Measurements from ENCODE around the gene VARS2. TPM values are rescaled to one million over a fixed set of nuclear protein-coding genes. Genes with fewer than 3 reads are reported as not detected.

Gene VARS2
- total and polyA plus RNA-seq, 9 of the 15 experiments (the other 6 are each of a cell fraction or from before 2014, with no cell fraction given), result 1.6 to 53.6 (median 29.9) TPM

GRCh38 chr6:30883685-30884520 is 30.1 kb upstream of the VARS2 start, which contains the start of gene DDR1:
Gene DDR1, plus strand, starts transcription at chr6:30884519. Its CDS starts 4,211 bp downstream, at chr6:30888730.
- in situ Hi-C loops (cut with MboI) (no loop called here), intact Hi-C loops (cut with micrococcal nuclease) (no loop called here)
- H4K20me1 ChIP-seq (replicated peaks; ENCODE audit: control insufficient read depth, insufficient read depth, low read length), result peaks cover 9% of the 10 kb centered on the region; the same call in 1 of the 2 replicates
- peaks cover 3% of the 10 kb centered on the region for H3K9me1 ChIP-seq (ENCODE audit: control insufficient read depth, insufficient read depth, low read length)
- peak within 1 kb of the TSS; percentile 96 for H3K4me2 ChIP-seq (ENCODE audit: insufficient read depth, low read length)
- H3K9me3 ChIP-seq (replicated peaks; ENCODE audit: control insufficient read depth, insufficient read depth, low read depth, low read length), result no peaks in the 10 kb centered on the region
- DNase-seq (ENCODE audit: extremely low read depth in 1 of 4, low spot score in 3 of 4) (peak; percentile 93 to 95 (median 94)), ATAC-seq (peak; percentile 81), FAIRE-seq (no peak)
- BruUV-seq (replicated peaks), result no TSS peak
- POLR2A ChIA-PET, result interaction anchor here (0.5 to 2.4 kb wide), 11 partner anchors 8 to 150 kb away, joined by 3 to 15 read pairs (median 4); partner anchors contain the start of gene FLOT1
- H2AFZ ChIP-seq (ENCODE audit: low read depth, low read length), result peak within 1 kb of the TSS; percentile 82
- H3K4me3 ChIP-seq, result peak within 1 kb of the TSS; percentile 54
- H3K27me3 ChIP-seq (ENCODE audit: control insufficient read depth in 2 of 2, insufficient read depth in 2 of 2, low read length in 2 of 2), result no peaks in the 10 kb centered on the region
- CTCF ChIA-PET (ENCODE audit: low intra/inter-chr PET ratio), result interaction anchor here (0.6 to 1.9 kb wide), 2 partner anchors 25 to 56 kb away, joined by 3 to 6 read pairs; no protein-coding TSS in a partner anchor
- 11% methylated on average over 20 of the region's 62 CpGs for WGBS (ENCODE audit: insufficient coverage, low coverage, missing lambda C conversion rate)
- peaks cover 43% of the 10 kb centered on the region for H3K79me2 ChIP-seq (ENCODE audit: control insufficient read depth, insufficient read depth, low read length)
- peaks cover 64 to 76% of the 10 kb centered on the region in 2 experiments for H3K4me1 ChIP-seq (replicated peaks in 1 of 2; ENCODE audit: control insufficient read depth in 2 of 2, insufficient read depth in 2 of 2, low read length in 2 of 2)
- peak within 1 kb of the TSS; percentile 63 to 94 for H3K9ac ChIP-seq (ENCODE audit: insufficient read depth in 1 of 2, low read depth in 2 of 2, low read length in 2 of 2)
- peaks cover 3% of the 10 kb centered on the region; the same call in 1 of the 3 replicates for H3K36me3 ChIP-seq (ENCODE audit: control insufficient read depth, insufficient read depth, low read length)
- H3K27ac ChIP-seq (ENCODE audit: extremely low read depth, low read depth, low read length), result peak within 1 kb of the TSS; percentile 70
- TF ChIP-seq HNRNPUL1 (IDR thresholded peaks at IDR 0.05; ENCODE audit: low read length), result no peak
- TF ChIP-seq TFAP4 (CRISPR knock-in tag; IDR thresholded peaks at IDR 0.05; ENCODE audit: borderline replicate concordance), result peak; percentile 5; the same call in 1 of the 2 replicates
- no peak for TF ChIP-seq TFE3 (CRISPR knock-in tag; IDR thresholded peaks at IDR 0.05)
- no peak for TF ChIP-seq RHOXF2B (CRISPR knock-in tag; conservative IDR thresholded peaks at IDR 0.05)
- no peak for TF ChIP-seq MBD2 (IDR thresholded peaks at IDR 0.05; ENCODE audit: borderline replicate concordance, low read depth)
- no peak for TF ChIP-seq RFX7 (CRISPR knock-in tag; IDR thresholded peaks at IDR 0.05)
- TF ChIP-seq ZNF175 (CRISPR knock-in tag; IDR thresholded peaks at IDR 0.05; ENCODE audit: low read depth), result no peak
- no peak for TF ChIP-seq CUX1 (CRISPR knock-in tag; IDR thresholded peaks at IDR 0.05)
- TF ChIP-seq XRCC5 (IDR thresholded peaks at IDR 0.05; ENCODE audit: low read depth, low read length), result no peak
- TF ChIP-seq ZNF717 (CRISPR knock-in tag; IDR thresholded peaks at IDR 0.05), result no peak
- 0 out of 2 replicates have a peak, but pooled peaks have one; percentile 13 for TF ChIP-seq TCF7 (IDR thresholded peaks at IDR 0.05; ENCODE audit: borderline replicate concordance)
- TF ChIP-seq CHCHD3 (CRISPR knock-in tag; IDR thresholded peaks at IDR 0.05), result no peak
- TF ChIP-seq ARHGAP35 (IDR thresholded peaks at IDR 0.05; ENCODE audit: partially characterized antibody), result no peak

Measured in K562 (cell line).